CD4-positive, alpha-beta T cell treated with Interleukin-1 beta for 1 hour (primary cell): ENCODE data around the gene MET.
"Not testable (repeated sequence)": the region's sequence is repeated elsewhere in the genome, so short reads cannot be mapped to it uniquely, and the experiment has no call there.

Experiments used
- DNase-seq, 2 donors: peaks; one replicate each; pipeline ENCODE4 v3.0.0-alpha.2; 2020 to 2022

The MET gene

GRCh38 chr7:116728413-116728812 lies 56.4 kb downstream of the MET start:
- DNase-seq: no peak

GRCh38 chr7:116730097-116731022 lies 58.4 kb downstream of the MET start:
- DNase-seq: no peak

GRCh38 chr7:116731023-116731395 lies 59.0 kb downstream of the MET start:
- DNase-seq: no peak

- DNase-seq: no peak
Measured at GRCh38 chr7:116731445-116732335, 59.7 kb downstream of the MET start.

- DNase-seq: no peak
Measured at GRCh38 chr7:116732788-116733694, 61.0 kb downstream of the MET start.

- no peak for DNase-seq
Measured at GRCh38 chr7:116733924-116734580, 62.1 kb downstream of the MET start.

- DNase-seq: no peak
Measured at GRCh38 chr7:116734710-116735109, 62.7 kb downstream of the MET start.

GRCh38 chr7:116736927-116737715 lies 65.1 kb downstream of the MET start:
- no peak for DNase-seq

- no peak for DNase-seq
Measured at GRCh38 chr7:116738378-116738777, 66.4 kb downstream of the MET start.

- DNase-seq: no peak
Measured at GRCh38 chr7:116739307-116739706, 67.3 kb downstream of the MET start.

- no peak for DNase-seq
Measured at GRCh38 chr7:116740231-116740630, 68.2 kb downstream of the MET start.

- no peak for DNase-seq
Measured at GRCh38 chr7:116740755-116741462, 68.9 kb downstream of the MET start.

GRCh38 chr7:116741625-116742316 lies 69.8 kb downstream of the MET start:
- DNase-seq: no peak

GRCh38 chr7:116742641-116743040 lies 70.6 kb downstream of the MET start:
- no peak for DNase-seq

GRCh38 chr7:116743835-116744234 lies 71.8 kb downstream of the MET start:
- DNase-seq: not testable (repeated sequence)

- DNase-seq: not testable (repeated sequence)
Measured at GRCh38 chr7:116746388-116746787, 74.4 kb downstream of the MET start.

GRCh38 chr7:116751070-116751469 lies 79.1 kb downstream of the MET start:
- not testable (repeated sequence) for DNase-seq

- no peak for DNase-seq
Measured at GRCh38 chr7:116752305-116753074, 80.5 kb downstream of the MET start.

GRCh38 chr7:116753130-116753529 lies 81.1 kb downstream of the MET start:
- DNase-seq: no peak
